Fibroblast of skin of back (primary cell): Measurements from ENCODE around the gene ANKRD28. TPM values are rescaled to one million over a fixed set of nuclear protein-coding genes. Genes with fewer than 3 reads are reported as not detected.
A peak's percentile ranks its signal among the peaks of the same experiment; 100 is the strongest.
"Not testable (repeated sequence)": the region's sequence is repeated elsewhere in the genome, so short reads cannot be mapped to it uniquely, and the experiment has no call there.

ENCODE experiments used
- DNase-seq: peaks from one replicate; pipeline ENCODE4 v3.0.0-alpha.2; 2013
- polyA plus RNA-seq, 2 experiments: library from polyadenylated mRNA; unstranded; fragments of 120-200 nt; gene quantifications; one replicate each; pipeline ENCODE4 v1.2.1, GENCODE V29; 2013; ENCODE audit not compliant: insufficient read length in 2 of 2

The ANKRD28 gene
- 56.7 TPM for polyA plus RNA-seq (2013, experiment 1 of 2; ENCODE audit: insufficient read length)
- polyA plus RNA-seq (2013, experiment 2 of 2; ENCODE audit: insufficient read length), result 38.3 TPM

DNA sequence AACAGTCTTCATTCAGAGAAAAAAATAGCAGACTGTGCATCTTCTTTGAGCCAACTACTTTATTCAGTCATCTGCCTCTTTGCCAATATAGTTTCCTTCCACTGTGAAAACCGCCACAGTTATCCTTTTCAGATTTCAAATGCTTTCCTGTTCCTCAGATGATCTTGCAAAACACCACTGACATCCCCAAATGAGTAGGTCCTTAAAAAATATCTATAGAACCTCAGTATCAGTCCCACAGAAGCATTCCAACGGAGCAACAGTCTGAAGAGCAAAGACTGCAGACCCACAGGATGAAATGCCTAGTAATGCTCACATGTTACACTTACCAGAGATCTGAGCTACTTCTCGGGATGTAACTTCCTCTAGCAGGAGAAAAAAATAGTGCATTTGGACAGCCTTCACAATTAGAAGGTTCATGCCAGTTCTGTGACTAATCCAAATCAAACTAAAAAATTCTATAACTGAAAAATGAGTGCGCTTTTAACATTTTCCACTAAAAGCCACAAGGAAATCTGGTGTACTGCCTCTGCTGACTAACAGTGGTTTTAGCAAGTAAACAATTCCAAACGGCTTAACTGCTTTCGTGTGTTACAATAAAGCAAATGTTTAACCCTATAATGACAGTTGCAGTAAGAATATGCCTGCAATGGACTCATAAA is at the start of gene ANKRD28:
Gene ANKRD28, minus strand, starts transcription at position 338 of the 662 bp plus-strand sequence. CDS start 1,458 bp downstream, outside the sequence.
- DNase-seq, result peak; percentile 98

- DNase-seq, result no peak
These were observed 49.5 kb upstream of the ANKRD28 start for GRCh38 chr3:15847239-15847638.

DNA sequence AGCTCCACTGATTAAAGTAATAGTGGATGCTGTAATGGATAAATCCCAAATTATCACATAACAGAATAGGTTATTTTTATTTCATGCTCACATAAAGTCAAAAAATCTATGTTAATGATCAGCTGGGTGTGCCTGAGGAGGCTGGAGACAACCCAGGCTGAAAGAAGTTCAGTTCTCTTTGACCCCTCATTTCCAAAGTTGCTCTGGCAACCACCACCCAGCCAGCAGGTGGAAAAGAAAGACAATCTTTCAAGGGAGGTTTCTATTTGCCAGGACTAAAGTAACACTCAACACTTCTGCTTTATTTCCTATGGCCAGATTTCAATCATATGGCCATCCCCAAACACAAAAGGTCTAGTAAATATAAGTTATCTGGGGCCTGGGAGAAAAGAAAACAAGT is 48.8 kb upstream of the ANKRD28 start:
- DNase-seq, result no peak

- no peak for DNase-seq
These were observed 47.7 kb upstream of the ANKRD28 start for GRCh38 chr3:15845475-15845874.

- DNase-seq, result no peak
These were observed 47.1 kb upstream of the ANKRD28 start for GRCh38 chr3:15844889-15845288.

DNA sequence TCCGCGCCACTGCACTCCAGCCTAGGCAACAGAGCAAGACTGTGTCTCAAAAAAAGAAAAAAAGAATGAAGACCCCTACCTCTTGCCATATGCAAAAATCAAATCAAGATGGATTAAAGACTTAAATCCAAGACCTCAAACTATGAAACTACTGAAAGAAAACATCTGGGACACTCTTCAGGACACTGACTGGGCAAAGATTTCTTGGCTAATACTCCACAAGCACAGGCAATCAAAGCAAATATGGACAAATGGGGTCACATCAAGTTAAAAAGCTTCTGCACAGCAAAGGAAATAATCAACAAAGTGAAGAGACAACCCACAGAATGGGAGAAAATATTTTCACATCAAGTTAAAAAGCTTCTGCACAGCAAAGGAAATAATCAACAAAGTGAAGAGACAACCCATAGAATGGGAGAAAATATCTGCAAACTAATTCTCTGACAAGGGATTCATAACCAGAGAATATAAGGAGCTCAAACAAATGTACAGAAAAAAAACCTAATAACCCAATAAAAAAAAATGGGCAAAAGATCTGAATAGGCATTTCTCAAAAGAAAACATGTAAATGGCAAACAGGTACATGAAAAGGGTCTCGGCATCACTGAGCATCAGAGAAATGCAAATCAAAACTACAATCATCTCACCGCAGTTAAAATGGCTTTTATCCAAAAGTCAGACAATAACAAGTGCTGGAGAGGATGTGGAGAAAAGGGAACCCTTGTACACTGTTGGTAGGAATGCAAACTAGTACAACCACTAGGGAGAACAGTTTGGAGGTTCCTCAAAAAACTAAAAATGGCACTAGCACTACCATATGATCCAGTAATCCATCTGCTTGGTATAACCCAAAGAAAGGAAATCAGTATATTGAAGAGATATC is 43.6 kb upstream of the ANKRD28 start:
- not testable (repeated sequence) for DNase-seq

DNA sequence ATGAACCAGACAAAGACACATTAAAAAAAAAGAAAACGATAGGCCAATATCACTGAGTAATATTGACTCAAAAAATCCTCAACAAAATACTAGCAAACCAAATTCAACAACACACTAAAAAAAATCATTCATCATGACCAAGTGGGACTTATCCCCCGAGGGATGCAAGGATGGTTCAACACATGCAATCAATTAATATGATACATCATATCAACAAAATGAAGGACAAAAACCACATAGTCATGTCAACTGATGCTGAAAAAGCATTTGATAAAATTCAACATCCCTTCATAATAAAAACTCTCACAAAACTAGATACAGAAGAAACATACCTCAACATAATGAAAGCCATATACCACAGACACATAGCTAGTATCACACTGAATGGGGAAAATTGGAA is 41.8 kb upstream of the ANKRD28 start:
- no peak for DNase-seq

GRCh38 chr3:15831927-15832326 is 34.1 kb upstream of the ANKRD28 start:
- DNase-seq, result no peak

DNA sequence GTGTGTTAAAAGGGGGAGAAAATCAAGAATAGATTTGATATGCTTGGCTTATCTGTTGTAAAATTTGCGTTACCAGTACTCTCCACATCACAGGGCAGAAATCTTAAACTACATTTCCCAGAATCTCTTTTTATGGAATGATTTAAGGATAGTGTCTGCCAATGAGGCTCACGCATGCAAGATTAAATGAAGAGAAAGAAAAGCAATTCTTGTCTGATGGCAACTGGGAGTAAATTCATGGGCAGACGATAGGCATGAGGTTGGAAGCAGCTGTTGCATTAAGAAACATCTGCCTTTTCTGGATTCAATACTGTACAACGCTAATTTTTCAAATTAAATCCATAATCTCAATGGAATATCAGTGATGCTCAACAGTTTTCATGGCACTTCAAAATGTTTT is 27.2 kb upstream of the ANKRD28 start:
- no peak for DNase-seq

GRCh38 chr3:15823092-15823491 is 25.3 kb upstream of the ANKRD28 start:
- no peak for DNase-seq

GRCh38 chr3:15822281-15822680 is 24.5 kb upstream of the ANKRD28 start:
- peak; percentile 16 for DNase-seq

- DNase-seq, result peak; percentile 32
These were observed 23.1 kb upstream of the ANKRD28 start for GRCh38 chr3:15820911-15821310.

DNA sequence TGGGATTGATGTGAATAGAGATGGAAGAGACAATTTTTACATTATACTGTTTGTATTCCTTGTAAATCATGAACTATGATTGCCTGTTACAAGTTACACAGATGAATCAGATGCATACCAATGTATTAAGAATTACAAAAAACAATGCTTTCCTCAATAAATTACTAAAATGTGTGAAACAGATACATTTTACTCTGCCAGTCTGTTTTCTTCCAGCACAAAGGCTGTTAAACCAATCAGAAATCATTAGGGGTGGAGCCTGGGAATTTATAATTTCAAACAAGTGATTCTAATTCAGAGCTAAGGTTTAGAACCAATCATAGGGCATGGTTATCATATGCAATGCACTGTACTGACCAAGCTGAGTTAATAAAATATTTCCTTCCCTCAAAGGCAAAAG is 21.8 kb upstream of the ANKRD28 start:
- DNase-seq, result no peak

DNA sequence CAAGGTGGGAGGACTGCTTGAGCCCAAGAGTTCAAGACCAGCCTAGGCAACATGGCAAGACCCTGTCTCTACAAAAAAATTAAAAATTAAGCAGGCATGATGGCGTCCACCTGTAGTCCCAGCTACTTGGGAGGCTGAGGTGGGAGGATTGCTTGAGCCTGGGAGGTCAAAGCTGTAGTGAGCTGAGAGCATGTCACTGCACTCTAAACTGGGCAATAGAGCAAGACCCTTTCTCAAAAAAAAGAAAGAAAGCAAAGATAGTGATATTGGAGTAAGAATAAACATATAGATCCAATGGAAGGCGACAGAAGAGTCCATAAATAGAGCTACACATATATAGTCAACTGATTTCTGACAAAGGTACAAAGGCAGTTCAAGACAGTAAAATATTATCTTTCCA is 21.3 kb upstream of the ANKRD28 start:
- no peak for DNase-seq

DNA sequence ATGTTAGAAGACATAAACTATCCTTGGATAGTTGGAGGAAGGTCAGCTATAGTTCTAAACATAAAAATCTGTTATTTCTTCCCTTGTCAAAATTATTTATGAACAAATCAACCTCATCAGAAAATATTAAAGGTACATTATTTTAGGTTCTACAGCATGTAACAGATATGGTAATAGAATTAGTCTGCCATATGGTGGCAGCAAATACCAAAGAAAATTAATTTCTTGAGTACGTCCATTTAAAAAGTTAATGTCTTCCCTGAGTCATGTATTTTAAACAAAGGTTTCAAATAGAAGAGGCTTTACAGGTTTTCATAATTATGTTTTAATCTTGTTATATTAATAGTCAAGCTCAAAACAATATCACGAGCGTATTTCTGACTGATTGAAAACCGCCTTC is 17.9 kb upstream of the ANKRD28 start:
- DNase-seq, result peak; percentile 76

DNA sequence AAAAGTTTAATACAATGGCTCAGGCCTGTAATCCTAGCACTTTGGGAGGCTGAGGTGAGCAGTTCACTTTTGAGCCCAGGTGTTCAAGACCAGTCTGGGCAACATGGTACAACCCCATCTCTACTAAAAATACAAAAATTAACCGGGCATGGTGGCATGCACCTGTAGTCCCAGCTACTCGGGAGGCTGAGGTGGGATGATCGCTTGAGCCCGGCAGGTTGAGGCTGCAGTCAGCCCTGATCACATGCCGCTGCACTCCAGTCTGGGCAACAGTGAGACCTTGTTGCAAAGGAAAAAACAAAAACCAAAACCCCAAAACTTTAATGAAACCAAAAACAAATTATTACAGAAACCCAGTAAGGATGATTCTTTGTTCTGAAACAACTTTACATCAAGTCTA is 15.3 kb upstream of the ANKRD28 start:
- not testable (repeated sequence) for DNase-seq

DNA sequence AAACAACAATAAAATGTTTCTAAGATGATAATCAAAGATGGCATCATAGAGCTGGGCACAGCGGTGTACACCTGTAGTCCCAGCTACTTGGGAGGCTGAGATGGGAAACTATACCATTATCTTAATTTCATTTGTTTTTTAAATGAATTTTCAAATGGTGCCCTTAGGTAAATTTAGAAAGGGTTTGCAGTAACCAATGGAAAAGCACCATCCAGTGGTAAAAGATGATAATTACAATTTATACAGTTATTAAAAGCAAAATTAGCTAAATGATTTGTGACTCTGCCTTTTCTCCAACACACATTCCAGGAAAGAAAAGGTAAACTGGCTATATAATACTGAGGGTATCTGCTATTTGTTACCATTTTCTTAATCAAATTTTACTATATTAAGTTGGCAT is 14.4 kb upstream of the ANKRD28 start:
- DNase-seq, result peak; percentile 37

- DNase-seq, result no peak
These were observed 12.9 kb upstream of the ANKRD28 start for GRCh38 chr3:15810702-15811101.

DNA sequence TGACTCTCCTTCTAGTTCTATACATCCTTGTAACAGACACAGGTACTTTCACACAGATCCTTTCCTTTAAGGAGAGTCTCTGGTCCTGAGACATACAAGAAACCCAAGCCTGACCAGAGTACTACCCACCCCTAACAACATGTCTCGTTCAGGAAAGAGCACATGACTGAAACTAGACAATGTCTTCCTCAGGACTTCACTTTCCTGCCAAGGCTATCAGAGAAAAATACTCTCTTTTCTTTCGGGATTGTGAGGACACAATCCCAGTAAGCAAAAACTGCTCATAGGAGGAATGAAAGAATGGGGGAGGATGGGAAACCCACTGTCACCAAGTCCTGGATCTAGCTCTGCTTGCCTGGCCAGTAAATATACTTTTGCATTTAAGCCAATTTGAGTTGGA is 11.5 kb upstream of the ANKRD28 start:
- no peak for DNase-seq

GRCh38 chr3:15808679-15809310 is 11.0 kb upstream of the ANKRD28 start:
- no peak for DNase-seq

DNA sequence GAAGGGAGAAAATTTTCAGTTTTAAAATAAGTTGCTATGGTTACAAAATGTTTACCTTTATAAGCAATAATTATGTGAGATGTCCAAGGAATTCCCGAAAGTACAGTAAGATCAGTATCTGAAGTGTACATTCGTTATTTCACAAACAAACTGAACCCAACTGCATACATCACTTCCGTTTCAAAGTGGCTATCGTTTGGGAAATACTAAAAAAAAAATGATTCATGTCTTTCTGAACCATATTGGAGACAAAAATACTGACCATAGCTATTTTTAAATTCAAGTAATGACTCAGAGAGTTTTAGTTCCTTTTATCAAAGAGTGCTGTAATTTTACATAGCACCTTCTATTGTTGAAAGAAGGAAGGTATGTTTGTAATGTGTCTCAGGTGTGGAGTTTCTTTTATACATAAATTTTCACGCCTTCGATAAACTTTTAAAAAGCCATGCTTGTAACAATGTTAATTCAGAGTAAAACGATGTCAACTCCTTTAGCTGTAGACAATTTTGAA is 8.0 kb upstream of the ANKRD28 start:
- peak; percentile 71 for DNase-seq

DNA sequence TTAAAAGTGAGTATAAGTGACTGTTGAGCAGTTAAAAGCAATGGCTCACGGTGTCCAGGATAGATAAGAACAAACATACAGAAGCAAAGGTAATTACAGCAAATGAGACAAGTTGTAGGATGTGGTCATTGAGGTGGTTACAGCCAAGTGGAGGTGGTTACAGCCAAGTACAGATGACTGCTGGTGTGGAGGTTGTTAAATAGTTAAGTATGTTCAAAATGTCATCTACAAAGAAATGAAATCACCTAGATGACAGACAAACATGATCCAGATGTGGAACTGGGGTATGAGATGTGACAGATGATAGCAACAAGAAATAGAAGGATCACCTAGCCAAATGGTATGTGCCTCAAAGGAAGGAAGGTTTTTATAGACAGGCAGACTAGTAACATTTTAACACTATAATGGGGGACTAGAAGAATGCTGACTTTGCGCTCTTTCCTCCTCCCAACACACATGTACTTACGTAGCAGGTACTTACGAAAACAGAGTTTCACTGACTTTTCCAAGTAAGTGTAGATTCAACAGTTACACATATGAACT is 6.8 kb upstream of the ANKRD28 start:
- no peak for DNase-seq

- DNase-seq, result no peak
These were observed 6.1 kb upstream of the ANKRD28 start for GRCh38 chr3:15803921-15804320.
